ENCODE measurements around the gene NID1.

NID1 gene

GRCh38 chr1:236063919-236064673, 794 bp downstream of the NID1 start:
- DNase-seq, result peak in 1 of 2 donors; percentile 16

- DNase-seq, result no peak
Observed at GRCh38 chr1:236063551-236063918, 1.4 kb downstream of the NID1 start.

- no peak for DNase-seq
Observed at GRCh38 chr1:236060286-236060685, 4.6 kb downstream of the NID1 start.

- DNase-seq, result no peak
Observed at GRCh38 chr1:236059011-236059410, 5.9 kb downstream of the NID1 start.

GRCh38 chr1:236058141-236058934, 6.6 kb downstream of the NID1 start:
- no peak for DNase-seq

- DNase-seq, result no peak
Observed at GRCh38 chr1:236057546-236057945, 7.3 kb downstream of the NID1 start.

GRCh38 chr1:236052232-236052993, 12.5 kb downstream of the NID1 start:
- DNase-seq, result peak; percentile 66 to 82

GRCh38 chr1:236051242-236051791, 13.6 kb downstream of the NID1 start:
- DNase-seq, result no peak

- DNase-seq, result no peak
Observed at GRCh38 chr1:236045771-236046170, 19.1 kb downstream of the NID1 start.

GRCh38 chr1:236044341-236044740, 20.5 kb downstream of the NID1 start:
- no peak for DNase-seq

- no peak for DNase-seq
Observed at GRCh38 chr1:236041631-236042618, 23.0 kb downstream of the NID1 start.

GRCh38 chr1:236039740-236040685, 24.9 kb downstream of the NID1 start:
- DNase-seq, result no peak

GRCh38 chr1:236038034-236038433, 26.9 kb downstream of the NID1 start:
- DNase-seq, result no peak

GRCh38 chr1:236035681-236036101, 29.2 kb downstream of the NID1 start:
- no peak for DNase-seq

- DNase-seq, result no peak
Observed at GRCh38 chr1:236033336-236033735, 31.6 kb downstream of the NID1 start.

- DNase-seq, result no peak
Observed at GRCh38 chr1:236030534-236030933, 34.4 kb downstream of the NID1 start.

GRCh38 chr1:236029428-236029940, 35.4 kb downstream of the NID1 start:
- no peak for DNase-seq

GRCh38 chr1:236027104-236027503, 37.8 kb downstream of the NID1 start:
- DNase-seq, result peak; percentile 23 to 26

- no peak for DNase-seq
Observed at GRCh38 chr1:236025836-236026235, 39.1 kb downstream of the NID1 start.

- DNase-seq, result peak; percentile 66 to 89
Observed at GRCh38 chr1:236024641-236025040, 40.2 kb downstream of the NID1 start.
